Measurements from ENCODE around the gene SLC16A6.
"Not testable (repeated sequence)": the region's sequence is repeated elsewhere in the genome, so short reads cannot be mapped to it uniquely, and the experiment has no call there.

SLC16A6 gene

DNA sequence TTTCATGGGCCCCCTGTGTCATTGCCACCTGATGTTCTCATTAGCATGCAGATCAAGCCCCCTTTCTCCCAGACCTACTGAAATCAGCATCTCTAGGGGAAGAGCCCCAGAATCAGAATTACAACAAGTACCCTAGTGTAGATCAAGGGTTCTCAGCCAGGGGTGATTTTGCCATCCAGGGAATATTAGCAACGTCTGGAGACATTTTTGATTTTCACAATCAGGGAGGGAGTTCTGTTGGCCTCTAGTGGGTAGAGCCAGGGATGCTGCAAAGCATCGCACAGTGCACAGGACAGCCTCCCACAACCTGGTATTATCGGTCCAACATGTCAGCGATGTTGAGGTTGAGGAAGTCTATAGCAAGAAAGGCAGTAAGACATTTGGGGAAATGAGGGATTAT is 35.8 kb downstream of the SLC16A6 start:
- no peak for DNase-seq (ENCODE audit: extremely low spot score, insufficient read length, low read depth)
- FAIRE-seq = no peak

DNA sequence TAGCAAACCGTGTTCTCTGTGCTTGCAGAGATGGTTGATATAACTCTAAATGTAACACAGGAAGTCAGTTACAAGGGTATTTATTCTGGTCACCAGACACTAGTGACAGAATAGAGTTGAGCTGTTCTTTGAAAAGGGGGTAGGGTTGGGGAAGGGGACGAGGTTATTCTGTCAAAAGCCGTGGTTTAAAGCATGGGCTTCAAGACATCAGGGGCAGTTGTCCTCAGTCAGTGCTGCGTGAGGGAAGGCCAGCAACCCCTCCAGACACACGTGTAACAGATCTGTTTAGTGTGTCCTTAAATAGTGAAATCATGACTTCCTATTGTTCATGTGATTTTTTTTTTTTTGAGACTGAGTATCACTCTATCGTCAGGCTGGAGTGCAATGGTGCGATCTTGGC is 37.5 kb downstream of the SLC16A6 start:
- peak; percentile 12 for FAIRE-seq
- DNase-seq (ENCODE audit: extremely low spot score, insufficient read length, low read depth) = not testable (repeated sequence)

DNA sequence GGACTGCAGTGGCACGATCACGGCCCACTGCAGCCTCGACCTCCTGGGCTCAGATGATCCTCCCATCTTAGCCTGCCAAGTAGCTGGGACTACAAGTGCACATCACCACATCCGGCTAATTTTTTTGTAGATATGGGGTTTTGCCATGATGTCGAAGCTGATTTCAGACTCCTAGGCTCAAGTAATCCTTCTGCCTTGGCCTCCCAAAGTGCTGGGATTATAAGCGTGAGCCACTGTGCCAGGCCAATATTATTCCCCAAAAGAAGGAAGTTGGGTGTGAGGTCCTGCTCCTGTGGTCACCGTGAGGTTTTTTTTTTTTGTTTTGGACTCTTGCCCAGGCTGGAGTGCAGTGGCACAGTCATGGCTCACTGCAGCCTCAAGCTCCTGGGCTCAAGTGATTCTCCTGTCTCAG is 41.6 kb downstream of the SLC16A6 start:
- no peak for FAIRE-seq
- DNase-seq (ENCODE audit: extremely low spot score, insufficient read length, low read depth) = no peak

DNA sequence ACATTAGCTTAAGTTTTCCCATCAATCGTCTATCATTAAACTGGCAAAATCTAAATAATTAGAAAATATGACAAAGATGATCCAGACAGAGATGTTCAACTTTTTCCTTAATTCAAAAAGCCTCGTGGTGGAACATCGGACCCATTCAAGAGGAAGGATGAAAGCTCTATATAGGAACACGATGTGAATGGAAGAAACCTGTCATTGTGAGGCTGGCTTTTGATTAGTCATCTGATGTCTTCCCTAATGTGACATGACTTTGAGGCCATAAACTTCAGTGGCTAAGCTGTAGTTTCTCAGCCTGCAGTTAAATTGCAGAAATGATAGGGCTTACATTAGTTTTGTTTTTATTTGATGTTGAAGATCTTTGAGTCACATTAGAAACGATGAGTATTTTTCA is 42.0 kb downstream of the SLC16A6 start:
- FAIRE-seq = peak; percentile 41

DNA sequence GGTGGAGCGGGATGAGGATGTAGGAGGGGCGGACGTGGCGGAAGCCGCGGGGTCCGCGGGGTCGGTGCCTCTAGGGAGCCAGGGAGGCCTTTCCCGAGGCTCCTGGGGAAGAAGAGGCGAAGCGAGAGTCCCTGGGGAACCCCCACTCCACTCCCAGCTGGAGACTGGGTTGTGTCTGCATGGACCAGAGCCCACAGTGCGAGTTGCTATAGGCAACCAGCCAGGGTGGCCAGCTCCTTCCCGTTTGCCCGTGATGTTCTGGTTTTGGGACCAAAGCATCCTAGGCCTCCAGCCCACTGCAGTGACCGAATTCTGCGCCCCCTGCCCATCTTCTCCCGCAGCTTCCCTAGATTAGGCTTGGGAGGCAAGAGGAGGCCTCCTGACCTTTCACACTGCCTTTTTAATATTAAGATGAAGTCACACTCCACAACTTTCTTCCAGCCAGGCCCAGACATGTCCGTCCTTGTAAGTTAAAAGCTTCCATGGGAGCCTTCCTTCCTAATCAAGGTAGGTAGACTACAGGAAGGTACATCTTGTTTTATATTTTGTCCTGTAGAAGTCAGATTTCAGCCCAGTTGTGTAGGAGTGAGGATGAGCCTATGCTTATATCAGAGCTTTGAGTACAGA is 42.6 kb downstream of the SLC16A6 start:
- FAIRE-seq (no peak), DNase-seq (ENCODE audit: extremely low spot score, insufficient read length, low read depth) (no peak)

More for the DNA sequence above, 42.0 kb downstream of the SLC16A6 start:
- DNase-seq (ENCODE audit: extremely low spot score, insufficient read length, low read depth) = no peak

DNA sequence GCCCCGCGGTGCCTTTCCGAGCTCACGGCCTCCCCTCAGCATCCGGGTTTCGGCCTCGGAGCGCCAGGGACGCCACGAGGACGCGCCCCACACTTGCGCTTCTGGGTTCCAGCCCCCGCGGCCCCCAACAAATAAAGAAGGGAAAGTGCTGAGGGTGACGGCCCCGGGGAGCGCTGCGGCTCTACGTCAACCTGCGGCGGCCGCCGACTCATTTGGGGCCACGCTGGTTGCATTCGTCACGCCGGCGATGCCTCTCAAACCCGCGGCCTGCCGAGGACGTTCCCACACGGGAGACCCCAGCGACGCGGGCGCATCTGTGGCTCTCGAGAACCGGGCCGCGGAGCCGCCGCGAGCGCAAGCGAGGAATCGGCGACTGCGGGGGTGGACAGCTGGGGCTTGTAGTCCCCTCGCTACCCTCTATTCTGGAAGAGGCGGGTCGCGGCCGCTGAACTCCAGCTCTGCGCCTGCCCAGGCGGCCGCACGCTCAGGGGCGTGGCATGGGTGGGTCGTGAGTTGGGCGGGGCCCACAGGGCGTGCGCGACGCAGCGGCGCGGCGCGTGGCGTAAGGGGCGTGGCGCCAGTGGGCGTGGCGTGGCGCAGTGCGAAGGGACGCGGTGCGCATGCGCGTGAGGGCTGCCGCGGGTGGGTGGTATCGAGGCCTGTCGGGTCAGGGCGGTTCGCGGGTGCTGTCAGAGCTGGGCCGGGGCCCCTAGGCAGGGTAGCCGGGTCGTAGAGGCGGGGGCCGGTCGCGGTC is 43.3 kb downstream of the SLC16A6 start, which contains the start of gene AMZ2:
Gene AMZ2 (plus strand): TSS at position 599 of the 754 bp plus-strand sequence. CDS start 2,145 bp downstream, outside the sequence.
- FAIRE-seq = peak; percentile 92

DNA sequence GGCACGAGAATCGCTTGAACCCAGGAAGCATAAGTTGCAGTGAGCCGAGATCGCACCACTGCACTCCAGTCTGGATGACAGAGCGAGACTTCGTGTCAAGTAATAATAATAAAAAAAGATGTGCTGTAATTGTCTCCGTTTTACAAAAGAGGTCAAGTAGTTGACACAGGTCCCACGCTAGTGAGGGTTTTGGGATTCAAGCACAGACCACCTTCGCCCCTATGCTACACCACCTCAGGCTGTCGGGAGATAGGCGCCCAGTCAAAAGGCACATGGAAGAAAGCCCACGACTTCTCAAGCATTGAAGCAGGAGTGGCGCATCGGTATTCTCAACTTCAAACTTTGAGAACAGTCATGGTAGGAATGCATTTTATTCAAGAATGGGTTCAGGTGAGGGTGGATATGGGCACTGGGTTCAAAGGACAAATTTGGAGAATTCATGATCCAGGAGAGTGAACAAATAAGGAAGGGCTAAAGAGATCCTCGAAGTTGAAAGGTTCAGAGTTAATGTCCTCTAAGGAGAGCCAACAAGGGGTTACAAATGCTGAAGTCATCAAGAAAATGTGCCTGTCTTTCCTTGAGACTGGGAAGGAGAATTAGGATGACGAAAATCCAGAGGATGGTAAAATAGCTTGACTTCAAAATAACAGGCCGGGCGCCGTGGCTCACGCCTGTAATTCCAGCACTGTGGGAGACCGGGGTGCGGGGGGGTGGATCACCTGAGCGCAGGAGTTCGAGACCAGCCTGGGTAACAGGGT is 44.5 kb downstream of the SLC16A6 start:
- no peak for DNase-seq (ENCODE audit: extremely low spot score, insufficient read length, low read depth)
- no peak for FAIRE-seq

More for the DNA sequence above, 43.3 kb downstream of the SLC16A6 start, which contains the start of gene AMZ2:
- peak; percentile 76 for DNase-seq (ENCODE audit: extremely low spot score, insufficient read length, low read depth)

DNA sequence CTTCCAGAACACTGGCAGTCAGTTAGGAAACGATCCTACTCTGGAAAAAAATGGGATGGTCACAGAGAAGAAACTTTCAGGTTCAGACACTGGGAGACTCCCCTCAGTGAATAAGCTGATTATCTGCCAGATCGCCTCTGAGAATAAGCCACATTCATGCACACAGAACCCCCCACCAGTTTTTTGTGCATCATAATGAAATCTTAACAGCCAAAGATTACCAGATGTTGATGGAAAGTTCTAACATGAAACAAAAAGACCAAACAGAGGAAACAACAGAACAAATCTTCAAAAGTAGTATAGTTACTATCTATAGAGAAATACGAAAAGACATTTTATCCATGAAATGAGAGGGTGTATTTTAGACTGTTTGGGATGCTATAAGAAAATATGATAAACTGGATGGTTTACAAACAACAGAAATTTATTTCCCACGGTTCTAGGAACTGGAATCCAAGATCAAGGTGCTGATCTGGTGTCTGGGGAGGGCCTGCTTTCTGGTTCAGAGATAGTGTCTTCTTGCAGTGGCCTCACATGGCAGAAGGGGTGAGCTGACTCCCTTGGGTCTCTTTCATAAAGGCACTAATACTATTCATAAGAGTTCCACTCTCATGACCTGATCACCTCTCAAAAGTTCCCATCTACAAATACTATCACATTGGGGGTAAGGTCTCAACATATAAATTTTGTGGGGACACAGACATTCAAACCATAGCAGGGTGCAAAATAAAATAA is 51.1 kb downstream of the SLC16A6 start:
- FAIRE-seq = peak; percentile 35

DNA sequence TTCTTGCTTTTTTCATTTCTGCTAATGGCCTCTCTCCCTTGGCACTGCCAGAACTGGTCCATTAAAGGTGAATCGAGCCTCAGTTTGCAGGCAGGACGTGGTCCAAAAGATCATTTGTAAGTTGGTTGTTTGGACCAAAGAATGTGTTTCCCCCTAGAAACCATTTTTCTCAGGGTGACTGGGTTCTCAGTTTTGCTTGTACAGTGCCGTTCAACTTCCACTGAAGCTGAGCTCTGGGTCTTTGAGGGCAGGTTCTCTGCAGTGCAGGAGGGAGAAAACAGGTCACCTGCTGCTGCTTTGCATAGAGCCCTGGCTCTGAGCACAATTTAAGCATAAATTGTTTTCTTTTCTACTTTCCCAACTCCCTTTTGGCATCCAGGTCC is 52.1 kb downstream of the SLC16A6 start:
- FAIRE-seq (peak; percentile 79), DNase-seq (ENCODE audit: extremely low spot score, insufficient read length, low read depth) (no peak)

More for the DNA sequence above, 51.1 kb downstream of the SLC16A6 start:
- no peak for DNase-seq (ENCODE audit: extremely low spot score, insufficient read length, low read depth)

DNA sequence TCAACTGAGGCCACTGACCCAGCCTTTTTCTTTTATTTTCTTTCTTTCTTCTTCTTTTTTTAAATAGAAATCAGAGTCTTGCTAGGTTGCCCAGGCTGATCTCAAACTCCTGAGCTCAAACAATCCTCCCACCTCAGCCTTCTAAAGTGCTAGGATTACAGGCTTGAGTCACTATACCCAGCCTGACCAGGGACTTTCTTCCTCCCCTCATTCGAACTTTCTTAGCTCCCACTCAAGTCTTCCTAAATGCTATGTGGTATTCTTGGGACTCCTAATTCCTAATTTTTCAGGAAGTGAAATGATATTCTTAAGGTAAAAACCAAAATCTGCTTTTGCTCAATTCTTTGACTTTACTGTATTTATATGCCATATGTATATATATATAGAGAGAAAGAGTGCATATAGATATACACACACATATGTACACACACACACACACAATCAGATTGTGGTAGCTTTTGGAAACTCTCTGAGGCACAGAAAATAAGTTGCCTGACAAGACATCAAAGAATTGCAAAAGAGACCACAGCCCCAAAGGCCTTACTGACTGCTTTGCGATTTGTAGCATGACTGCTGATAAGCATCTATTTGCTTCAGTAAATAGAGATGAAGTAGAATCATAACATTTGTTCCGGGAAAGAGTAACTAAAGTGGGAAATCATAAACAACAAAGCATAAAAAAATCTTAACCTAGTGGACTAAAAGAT is 52.6 kb downstream of the SLC16A6 start:
- no peak for DNase-seq (ENCODE audit: extremely low spot score, insufficient read length, low read depth)
- FAIRE-seq = no peak

DNA sequence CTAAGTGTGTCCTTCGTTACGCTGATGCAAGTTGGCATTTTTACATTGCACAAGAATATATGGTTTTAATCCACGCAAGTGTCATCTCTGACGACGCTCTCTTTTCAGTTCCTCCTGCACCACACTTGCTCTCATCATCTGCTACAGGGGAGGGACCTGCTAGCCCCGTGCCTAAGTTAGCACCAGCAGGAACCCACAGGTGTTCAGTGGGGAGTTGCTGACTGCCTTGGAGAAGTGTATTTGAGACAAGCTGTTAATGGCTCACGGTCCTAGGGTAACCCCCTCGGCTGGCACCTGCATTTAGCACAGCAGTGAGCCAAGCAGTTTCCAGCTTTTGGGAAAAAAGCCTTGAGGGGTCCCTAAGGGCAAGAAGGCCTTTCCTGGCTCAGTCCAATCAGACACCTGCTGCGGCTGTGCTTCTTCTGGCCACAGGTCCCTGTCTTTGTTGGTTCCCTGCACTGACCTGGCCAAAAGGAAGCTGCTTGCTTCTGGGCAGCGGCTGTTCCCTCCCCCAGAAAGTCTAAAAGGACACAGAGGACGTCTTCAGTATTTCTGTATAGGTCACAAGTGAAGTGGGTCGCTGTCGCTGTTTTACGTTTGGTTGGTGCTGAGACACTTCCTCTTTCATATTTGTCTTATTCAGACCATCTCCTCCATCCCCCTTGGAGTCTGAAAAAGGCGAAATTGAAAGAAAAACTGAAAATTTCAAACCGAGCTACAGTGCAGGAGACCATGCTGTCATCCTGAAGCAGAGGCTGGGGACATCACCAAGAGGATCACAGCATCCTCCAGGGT is 53.4 kb downstream of the SLC16A6 start:
- peak; percentile 28 for DNase-seq (ENCODE audit: extremely low spot score, insufficient read length, low read depth)
- peak; percentile 96 for FAIRE-seq

DNA sequence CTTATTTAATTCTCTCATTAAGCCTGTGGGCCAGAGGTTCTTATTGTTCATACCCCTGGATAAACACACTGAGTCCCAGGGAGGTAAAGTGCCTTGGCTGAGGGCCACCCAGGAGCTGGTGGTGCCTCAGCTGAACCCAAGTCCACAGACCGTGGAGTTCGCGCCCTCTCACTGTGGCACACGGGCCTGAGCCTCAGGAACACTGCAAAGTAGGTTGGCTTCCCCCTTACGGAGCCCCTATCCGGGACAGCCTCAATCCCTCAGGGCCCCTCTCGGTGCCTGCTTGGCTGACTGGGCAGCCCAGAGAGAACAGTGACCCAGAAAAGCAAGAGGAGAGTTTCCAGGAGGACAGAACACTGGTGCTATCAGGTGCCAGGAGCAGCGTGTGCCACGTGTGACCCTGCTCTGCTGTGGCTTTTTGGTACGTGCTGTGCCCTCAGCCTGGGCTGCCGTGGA is 55.6 kb downstream of the SLC16A6 start:
- FAIRE-seq; DNase-seq (ENCODE audit: extremely low spot score, insufficient read length, low read depth): not testable (repeated sequence)

DNA sequence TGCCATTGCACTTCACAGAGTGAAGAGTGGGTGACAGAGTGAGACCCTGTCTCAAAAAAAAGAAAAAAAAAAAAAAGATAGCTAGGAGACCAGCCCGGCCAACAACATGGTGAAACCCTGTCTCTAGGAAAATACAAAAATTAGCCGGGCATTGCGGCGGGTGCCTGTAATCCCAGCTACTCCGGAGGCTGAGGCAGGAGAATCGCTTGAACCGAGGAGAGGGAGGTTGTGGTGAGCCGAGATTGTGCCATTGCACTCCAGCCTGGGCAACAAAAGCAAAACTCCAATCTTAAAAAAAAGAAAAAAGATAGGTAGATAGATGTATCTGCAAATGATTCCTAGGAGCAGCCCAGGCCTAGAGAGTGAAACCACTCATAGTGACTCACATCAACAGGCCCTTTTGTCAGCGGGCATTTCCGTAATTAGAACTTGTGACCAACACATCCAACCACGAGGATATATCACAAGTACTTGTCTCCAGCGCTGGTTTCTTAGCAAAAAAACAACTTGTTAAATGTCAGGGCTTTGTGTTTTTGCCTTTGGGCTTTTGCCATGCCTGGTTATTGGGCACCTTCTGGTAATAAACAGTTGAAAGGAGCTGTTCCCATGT is 56.1 kb downstream of the SLC16A6 start:
- FAIRE-seq = peak; percentile 49
- peak; percentile 14 for DNase-seq (ENCODE audit: extremely low spot score, insufficient read length, low read depth)

DNA sequence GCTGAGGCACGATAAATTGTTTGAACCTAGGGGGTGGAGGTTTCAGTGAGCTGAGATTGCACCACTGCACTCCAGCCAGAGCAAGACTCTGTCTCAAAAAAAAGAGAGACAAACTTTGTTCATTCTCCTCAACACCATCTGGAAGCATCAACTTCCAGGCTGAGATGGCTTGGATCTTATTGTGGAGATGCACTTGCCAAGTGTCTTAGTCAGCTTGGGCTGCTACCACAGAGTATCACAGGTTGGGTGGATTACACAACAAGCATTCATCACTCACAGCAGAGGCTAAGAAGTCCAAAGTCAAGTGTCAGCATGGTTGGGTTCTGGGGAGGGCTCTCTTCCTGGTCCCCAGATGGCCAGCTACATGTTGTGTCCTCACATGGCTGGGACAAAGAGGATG is 58.2 kb downstream of the SLC16A6 start:
- DNase-seq (ENCODE audit: extremely low spot score, insufficient read length, low read depth); FAIRE-seq: not testable (repeated sequence)

DNA sequence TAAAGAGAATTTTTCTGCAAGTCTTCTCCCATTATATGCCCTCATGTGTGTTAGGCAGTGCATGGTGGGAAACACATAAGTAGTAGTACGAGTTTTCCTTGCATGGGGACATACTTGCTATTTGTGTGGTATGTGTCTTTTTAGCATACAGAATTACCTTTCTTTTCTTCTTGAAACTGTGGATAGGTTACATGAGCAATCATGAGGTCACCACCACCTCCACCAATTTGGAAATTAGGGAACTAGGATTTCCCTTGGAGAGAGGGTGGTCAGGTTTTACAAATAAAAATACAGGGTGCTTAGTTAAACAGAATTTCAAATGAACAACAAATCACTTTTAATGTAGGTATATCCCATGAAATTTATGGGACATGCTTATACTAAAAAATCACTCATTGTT is 59.4 kb downstream of the SLC16A6 start:
- DNase-seq (ENCODE audit: extremely low spot score, insufficient read length, low read depth) = no peak
- FAIRE-seq = no peak

DNA sequence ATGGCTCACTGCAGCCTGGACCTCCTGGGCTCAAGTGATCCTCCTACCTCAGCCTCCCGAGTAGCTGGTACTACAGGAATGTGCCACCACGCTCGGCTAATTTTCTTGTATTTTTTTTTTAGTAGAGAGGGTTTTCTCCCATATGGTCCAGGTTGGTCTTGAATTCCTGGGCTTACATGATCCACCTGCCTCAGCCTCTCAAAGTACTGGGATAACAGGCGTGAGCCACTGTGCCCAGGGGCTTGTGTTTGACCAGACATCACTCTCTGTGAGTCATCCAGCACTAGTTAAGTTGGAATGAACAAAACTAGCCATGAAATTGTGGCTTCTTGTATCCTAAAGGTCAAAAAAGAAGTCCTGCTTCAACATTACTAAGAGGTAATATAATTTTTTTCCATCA is 59.8 kb downstream of the SLC16A6 start:
- DNase-seq (ENCODE audit: extremely low spot score, insufficient read length, low read depth); FAIRE-seq: not testable (repeated sequence)

DNA sequence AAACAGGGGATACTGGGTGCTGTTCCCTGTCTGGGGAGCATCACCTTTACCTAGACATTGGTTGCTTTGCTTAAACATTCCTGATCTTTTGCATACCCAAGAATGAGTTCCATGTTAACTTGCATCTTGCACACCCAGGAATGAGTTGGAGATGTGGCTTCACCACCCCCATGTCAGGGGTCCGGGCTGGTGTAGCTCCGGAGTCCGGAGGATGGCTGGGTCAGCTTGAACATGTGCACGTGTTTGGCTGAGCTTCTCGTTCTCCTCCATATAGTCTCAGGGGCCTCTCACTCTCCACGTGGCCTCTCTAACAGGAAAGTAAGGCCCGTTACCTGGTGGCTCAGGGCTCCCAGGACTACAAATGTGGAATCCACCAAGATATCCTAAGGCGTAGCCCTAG is 61.3 kb downstream of the SLC16A6 start:
- FAIRE-seq (no peak), DNase-seq (ENCODE audit: extremely low spot score, insufficient read length, low read depth) (no peak)

Data from GM18507 (cell line).